Measurements from ENCODE around the gene EFNA3.

Gene EFNA3

GRCh38 chr1:155083052-155083541, 4.5 kb downstream of the EFNA3 start:
- no peak for DNase-seq (ENCODE audit: low read depth in 2 of 2, low spot score in 1 of 2)

GRCh38 chr1:155083865-155084721, 5.5 kb downstream of the EFNA3 start:
- DNase-seq (ENCODE audit: low read depth in 2 of 2, low spot score in 1 of 2), result no peak

GRCh38 chr1:155084722-155085503, 6.3 kb downstream of the EFNA3 start:
- peak; percentile 81 for DNase-seq (ENCODE audit: low read depth in 2 of 2, low spot score in 1 of 2)

GRCh38 chr1:155085504-155086127, 7.0 kb downstream of the EFNA3 start:
- peak in 1 of 2 donors; percentile 63 for DNase-seq (ENCODE audit: low read depth in 2 of 2, low spot score in 1 of 2)

GRCh38 chr1:155086128-155086741, 7.6 kb downstream of the EFNA3 start:
- DNase-seq (ENCODE audit: low read depth in 2 of 2, low spot score in 1 of 2), result peak in 1 of 2 donors; percentile 60

- DNase-seq (ENCODE audit: low read depth in 2 of 2, low spot score in 1 of 2), result no peak
Observed at GRCh38 chr1:155086856-155087535, 8.4 kb downstream of the EFNA3 start.

GRCh38 chr1:155091071-155092051, 12.7 kb downstream of the EFNA3 start:
- peak; percentile 65 to 70 for DNase-seq (ENCODE audit: low read depth in 2 of 2, low spot score in 1 of 2)

- no peak for DNase-seq (ENCODE audit: low read depth in 2 of 2, low spot score in 1 of 2)
Observed at GRCh38 chr1:155092131-155092530, 13.5 kb downstream of the EFNA3 start.

- no peak for DNase-seq (ENCODE audit: low read depth in 2 of 2, low spot score in 1 of 2)
Observed at GRCh38 chr1:155092641-155093040, 14.0 kb downstream of the EFNA3 start.

GRCh38 chr1:155093911-155094621, 15.4 kb downstream of the EFNA3 start:
- no peak for DNase-seq (ENCODE audit: low read depth in 2 of 2, low spot score in 1 of 2)

- DNase-seq (ENCODE audit: low read depth in 2 of 2, low spot score in 1 of 2), result no peak
Observed at GRCh38 chr1:155094622-155094948, 15.9 kb downstream of the EFNA3 start.

- DNase-seq (ENCODE audit: low read depth in 2 of 2, low spot score in 1 of 2), result no peak
Observed at GRCh38 chr1:155099331-155099730, 20.7 kb downstream of the EFNA3 start.

- DNase-seq (ENCODE audit: low read depth in 2 of 2, low spot score in 1 of 2), result no peak
Observed at GRCh38 chr1:155103325-155103724, 24.7 kb downstream of the EFNA3 start.

- DNase-seq (ENCODE audit: low read depth in 2 of 2, low spot score in 1 of 2), result no peak
Observed at GRCh38 chr1:155104605-155105534, 26.2 kb downstream of the EFNA3 start.

- no peak for DNase-seq (ENCODE audit: low read depth in 2 of 2, low spot score in 1 of 2)
Observed at GRCh38 chr1:155105604-155106011, 27.0 kb downstream of the EFNA3 start.

GRCh38 chr1:155106862-155107261, 28.2 kb downstream of the EFNA3 start:
- DNase-seq (ENCODE audit: low read depth in 2 of 2, low spot score in 1 of 2), result no peak

- no peak for DNase-seq (ENCODE audit: low read depth in 2 of 2, low spot score in 1 of 2)
Observed at GRCh38 chr1:155107309-155108264, 28.9 kb downstream of the EFNA3 start.

All from stimulated activated CD8-positive, alpha-beta memory T cell treated with anti-CD3 and anti-CD28 coated beads, Interleukin-4, amount 100 ng/mL, for 1 hour (primary cell).